ENCODE data around the gene MOV10L1.

- TF ChIP-seq, protein P1, sequence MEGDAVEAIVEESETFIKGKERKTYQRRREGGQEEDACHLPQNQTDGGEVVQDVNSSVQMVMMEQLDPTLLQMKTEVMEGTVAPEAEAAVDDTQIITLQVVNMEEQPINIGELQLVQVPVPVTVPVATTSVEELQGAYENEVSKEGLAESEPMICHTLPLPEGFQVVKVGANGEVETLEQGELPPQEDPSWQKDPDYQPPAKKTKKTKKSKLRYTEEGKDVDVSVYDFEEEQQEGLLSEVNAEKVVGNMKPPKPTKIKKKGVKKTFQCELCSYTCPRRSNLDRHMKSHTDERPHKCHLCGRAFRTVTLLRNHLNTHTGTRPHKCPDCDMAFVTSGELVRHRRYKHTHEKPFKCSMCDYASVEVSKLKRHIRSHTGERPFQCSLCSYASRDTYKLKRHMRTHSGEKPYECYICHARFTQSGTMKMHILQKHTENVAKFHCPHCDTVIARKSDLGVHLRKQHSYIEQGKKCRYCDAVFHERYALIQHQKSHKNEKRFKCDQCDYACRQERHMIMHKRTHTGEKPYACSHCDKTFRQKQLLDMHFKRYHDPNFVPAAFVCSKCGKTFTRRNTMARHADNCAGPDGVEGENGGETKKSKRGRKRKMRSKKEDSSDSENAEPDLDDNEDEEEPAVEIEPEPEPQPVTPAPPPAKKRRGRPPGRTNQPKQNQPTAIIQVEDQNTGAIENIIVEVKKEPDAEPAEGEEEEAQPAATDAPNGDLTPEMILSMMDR (IDR thresholded peaks at IDR 0.05), result no peak
- TF ChIP-seq POLR2AphosphoS5 (IDR thresholded peaks at IDR 0.05), result no peak
Measured at GRCh38 chr22:50186761-50187523, 97.1 kb downstream of the MOV10L1 start.

All from esophagus muscularis mucosa (tissue), 3 donors.